GM03348 (cell line): ENCODE data around the gene ARHGAP32.
A peak's percentile ranks its signal among the peaks of the same experiment; 100 is the strongest.
"Not testable (repeated sequence)": the region's sequence is repeated elsewhere in the genome, so short reads cannot be mapped to it uniquely, and the experiment has no call there.

ENCODE experiments used
- DNase-seq: peaks from one replicate; pipeline ENCODE4 v3.0.0; 2012; ENCODE audit warnings: low spot score

The ARHGAP32 gene

GRCh38 chr11:129202646-129203045, 10.5 kb upstream of the ARHGAP32 start:
- no peak for DNase-seq

GRCh38 chr11:129195682-129196081, 3.6 kb upstream of the ARHGAP32 start:
- no peak for DNase-seq

GRCh38 chr11:129191649-129192048, 476 bp downstream of the ARHGAP32 start:
- no peak for DNase-seq

GRCh38 chr11:129190087-129190486, 2.0 kb downstream of the ARHGAP32 start:
- peak; percentile 18 for DNase-seq

- no peak for DNase-seq
Measured at GRCh38 chr11:129189646-129190045, 2.5 kb downstream of the ARHGAP32 start.

GRCh38 chr11:129185082-129185481, 7.0 kb downstream of the ARHGAP32 start:
- DNase-seq: not testable (repeated sequence)

GRCh38 chr11:129184581-129184980, 7.5 kb downstream of the ARHGAP32 start:
- DNase-seq: no peak

GRCh38 chr11:129167315-129167714, 24.8 kb downstream of the ARHGAP32 start:
- no peak for DNase-seq

GRCh38 chr11:129163714-129164164, 28.4 kb downstream of the ARHGAP32 start:
- no peak for DNase-seq

- not testable (repeated sequence) for DNase-seq
Measured at GRCh38 chr11:129157080-129157479, 35.0 kb downstream of the ARHGAP32 start.

GRCh38 chr11:129155745-129156144, 36.4 kb downstream of the ARHGAP32 start:
- DNase-seq: no peak

GRCh38 chr11:129148487-129148886, 43.6 kb downstream of the ARHGAP32 start:
- no peak for DNase-seq

- DNase-seq: no peak
Measured at GRCh38 chr11:129146191-129146590, 45.9 kb downstream of the ARHGAP32 start.

- no peak for DNase-seq
Measured at GRCh38 chr11:129145276-129145675, 46.8 kb downstream of the ARHGAP32 start.

GRCh38 chr11:129144256-129144655, 47.9 kb downstream of the ARHGAP32 start:
- no peak for DNase-seq

GRCh38 chr11:129143335-129143734, 48.8 kb downstream of the ARHGAP32 start:
- peak; percentile 88 for DNase-seq

GRCh38 chr11:129141748-129142523, 50.2 kb downstream of the ARHGAP32 start:
- peak; percentile 6 for DNase-seq

- no peak for DNase-seq
Measured at GRCh38 chr11:129131316-129131715, 60.8 kb downstream of the ARHGAP32 start.

- DNase-seq: not testable (repeated sequence)
Measured at GRCh38 chr11:129128881-129129620, 63.1 kb downstream of the ARHGAP32 start.

- DNase-seq: no peak
Measured at GRCh38 chr11:129119036-129119435, 73.1 kb downstream of the ARHGAP32 start.

- peak; percentile 57 for DNase-seq
Measured at GRCh38 chr11:129117595-129118350, 74.4 kb downstream of the ARHGAP32 start.
